Astrocyte (in vitro differentiated cells and primary cell): Measurements from ENCODE around the gene EGFR. TPM values are rescaled to one million over a fixed set of nuclear protein-coding genes. Genes with fewer than 3 reads are reported as not detected.

Experiments used
- DNase-seq: peaks from one replicate; pipeline ENCODE4 v3.0.0-alpha.2; 2010; ENCODE audit warnings: low read depth
- FAIRE-seq: peaks from 2 replicates; lab custom pipeline; 2011; peaks lifted over from hg19 to GRCh38; lab: Jason Lieb, UNC
- H2AFZ ChIP-seq: 2 replicates; pipeline ENCODE4 v1.6.0; 2012; ENCODE audit warnings: low read depth, low read length, inconsistent platforms
- H3K27ac ChIP-seq: 2 replicates; pipeline ENCODE4 v1.5.1; 2011; ENCODE audit warnings: low read depth, low read length, inconsistent platforms
- H3K27me3 ChIP-seq: 2 replicates; pipeline ENCODE4 v1.6.0; 2011; ENCODE audit warnings: low read length, inconsistent platforms; ENCODE audit not compliant: insufficient read depth
- H3K36me3 ChIP-seq: 2 replicates; pipeline ENCODE4 v1.5.1; 2011; ENCODE audit warnings: low read length, inconsistent platforms; ENCODE audit not compliant: insufficient read depth
- H3K4me1 ChIP-seq: 2 replicates; pipeline ENCODE4 v1.5.1; 2011; ENCODE audit warnings: low read length, inconsistent platforms; ENCODE audit not compliant: insufficient read depth
- H3K4me2 ChIP-seq: 2 replicates; pipeline ENCODE4 v1.6.0; 2012; ENCODE audit warnings: low read length, inconsistent platforms
- H3K4me3 ChIP-seq: 2 replicates; pipeline ENCODE4 v1.5.1; 2011; ENCODE audit warnings: low read depth, mild to moderate bottlenecking, low read length, inconsistent platforms; ENCODE audit not compliant: insufficient read depth
- H3K79me2 ChIP-seq: 2 replicates; pipeline ENCODE4 v1.6.0; 2012; ENCODE audit warnings: mild to moderate bottlenecking, low read length, inconsistent platforms; ENCODE audit not compliant: insufficient read depth
- H3K9ac ChIP-seq: 2 replicates; pipeline ENCODE4 v1.6.0; 2012; ENCODE audit warnings: mild to moderate bottlenecking, low read length, inconsistent platforms
- H3K9me3 ChIP-seq: 2 replicates; pipeline ENCODE4 v1.5.1; 2012; ENCODE audit warnings: low read depth, mild to moderate bottlenecking, low read length, inconsistent platforms; ENCODE audit not compliant: insufficient read depth
- H4K20me1 ChIP-seq: 2 replicates; pipeline ENCODE4 v1.6.0; 2012; ENCODE audit warnings: low read length, inconsistent platforms; ENCODE audit not compliant: insufficient read depth
- H3K27ac Mint-ChIP-seq: one replicate; pipeline ENCODE4 v1.8.0; 2021; ENCODE audit warnings: mild to moderate bottlenecking, mixed read lengths; ENCODE audit not compliant: unreplicated experiment
- H3K27me3 Mint-ChIP-seq: one replicate; pipeline ENCODE4 v1.8.0; 2021; ENCODE audit warnings: low read depth, mixed read lengths; ENCODE audit not compliant: unreplicated experiment
- H3K36me3 Mint-ChIP-seq: one replicate; pipeline ENCODE4 v1.8.0; 2021; ENCODE audit warnings: low read depth, mixed read lengths; ENCODE audit not compliant: unreplicated experiment
- H3K4me1 Mint-ChIP-seq: one replicate; pipeline ENCODE4 v1.8.0; 2021; ENCODE audit warnings: low read depth, mixed read lengths; ENCODE audit not compliant: unreplicated experiment
- H3K4me3 Mint-ChIP-seq: one replicate; pipeline ENCODE4 v1.8.0; 2021; ENCODE audit warnings: mild to moderate bottlenecking, moderate library complexity, mixed read lengths; ENCODE audit not compliant: unreplicated experiment
- H3K9me3 Mint-ChIP-seq: one replicate; pipeline ENCODE4 v1.8.0; 2021; ENCODE audit warnings: mild to moderate bottlenecking, mixed read lengths; ENCODE audit not compliant: unreplicated experiment
- CTCF ChIP-seq: IDR thresholded peaks from 2 replicates; pipeline ENCODE4 v1.5.1; 2011; ENCODE audit warnings: low read depth, mild to moderate bottlenecking, inconsistent platforms, low read length, moderate library complexity; ENCODE audit not compliant: insufficient read depth
- EZH2 ChIP-seq: IDR thresholded peaks from 2 replicates; pipeline ENCODE4 v1.6.1; 2012; ENCODE audit warnings: mild to moderate bottlenecking, low read length, inconsistent platforms; ENCODE audit not compliant: insufficient read depth
- total RNA-seq: library from RNA; stranded (reverse); gene quantifications from 2 replicates; pipeline ENCODE4 v1.2.1, GENCODE V29; 2021

The EGFR gene
- total RNA-seq, 1 donor from 2014 or later = 27.3 TPM

- no peak for FAIRE-seq
These were observed 139.9 kb downstream of the EGFR start for GRCh38 chr7:55158541-55159382.

DNA sequence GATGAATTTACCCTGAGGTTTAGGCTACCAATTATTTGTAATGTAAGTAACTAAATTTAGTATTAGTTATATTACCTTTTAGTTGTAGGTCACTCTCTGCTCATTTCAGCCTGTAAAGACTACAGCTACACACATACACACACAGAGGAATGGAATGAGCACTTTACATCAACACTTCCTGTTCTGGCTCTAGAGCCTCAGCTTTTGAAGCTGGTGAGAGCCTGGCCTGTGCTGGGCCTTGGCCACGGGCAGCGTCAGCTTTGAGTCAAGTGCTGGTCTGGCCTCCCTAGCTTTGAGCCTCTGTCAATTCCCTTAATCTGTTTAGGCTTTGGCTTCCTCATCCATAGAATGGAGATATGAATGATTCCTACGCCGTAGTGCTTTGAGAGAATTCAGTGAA, 141.7 kb downstream of the EGFR start:
- no peaks in the 10 kb centered on the region for H3K9me3 ChIP-seq
- H3K4me1 ChIP-seq = peaks cover 53% of the 10 kb centered on the region
- Mint-ChIP-seq H3K27ac (peak overlapping the region; percentile 84), H3K4me1 (peaks cover 31% of the 10 kb centered on the region), H3K27me3 (no peaks in the 10 kb centered on the region), H3K36me3 (peaks cover 17% of the 10 kb centered on the region), H3K9me3 (no peaks in the 10 kb centered on the region), H3K4me3 (no peak overlapping the region)
- no peaks in the 10 kb centered on the region for H4K20me1 ChIP-seq
- H3K27ac ChIP-seq = peak overlapping the region; percentile 62
- H3K79me2 ChIP-seq = peaks cover 3% of the 10 kb centered on the region
- DNase-seq = peak; percentile 86
- FAIRE-seq = peak; percentile 41
- H3K9ac ChIP-seq = peak overlapping the region; percentile 44
- no peak overlapping the region for H3K4me3 ChIP-seq
- no peak for TF ChIP-seq EZH2
- TF ChIP-seq CTCF = no peak
- H3K27me3 ChIP-seq = no peaks in the 10 kb centered on the region
- peak overlapping the region; percentile 8 for H3K4me2 ChIP-seq
- H3K36me3 ChIP-seq = peaks cover 55% of the 10 kb centered on the region
- no peak overlapping the region for H2AFZ ChIP-seq

More at GRCh38 chr7:55158541-55159382, 139.9 kb downstream of the EGFR start:
- Histone ChIP-seq H3K4me1 (peaks cover 53% of the 10 kb centered on the region), H3K79me2 (peaks cover 4% of the 10 kb centered on the region), H3K27me3 (no peaks in the 10 kb centered on the region), H3K4me3 (no peak overlapping the region), H4K20me1 (no peaks in the 10 kb centered on the region), H3K4me2 (peak overlapping the region; percentile 36), H3K36me3 (peaks cover 45% of the 10 kb centered on the region), H3K27ac (peak overlapping the region; percentile 73), H2AFZ (no peak overlapping the region), H3K9ac (peak overlapping the region; percentile 56), H3K9me3 (no peaks in the 10 kb centered on the region)
- TF ChIP-seq EZH2 = no peak
- TF ChIP-seq CTCF = no peak
- Mint-ChIP-seq H3K9me3 (no peaks in the 10 kb centered on the region), H3K27me3 (no peaks in the 10 kb centered on the region), H3K4me1 (peaks cover 31% of the 10 kb centered on the region), H3K27ac (no peak overlapping the region), H3K4me3 (no peak overlapping the region), H3K36me3 (peaks cover 13% of the 10 kb centered on the region)
- DNase-seq = peak; percentile 81
